ENCODE measurements around the gene PTPRR.

DNA sequence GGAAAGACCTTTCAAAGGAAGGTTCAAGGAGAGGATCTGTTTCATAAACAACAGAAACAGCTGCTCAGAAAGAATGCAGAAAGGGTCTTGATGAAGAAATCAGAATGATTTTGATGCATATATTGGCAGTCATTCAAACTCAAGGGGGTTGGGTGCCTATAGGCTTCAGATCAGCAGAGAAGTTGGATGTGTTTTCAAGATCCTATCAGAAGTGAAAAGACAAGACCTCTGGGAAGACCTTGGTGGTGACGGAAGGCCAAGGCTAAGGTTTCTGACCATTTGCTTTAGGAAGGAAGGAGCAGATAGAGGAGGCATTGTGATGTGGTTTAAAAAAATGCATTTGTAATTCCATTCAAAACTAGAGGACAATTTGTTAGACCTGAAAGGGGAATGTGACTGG is 268.1 kb downstream of the PTPRR start:
- TF ChIP-seq, protein P1, sequence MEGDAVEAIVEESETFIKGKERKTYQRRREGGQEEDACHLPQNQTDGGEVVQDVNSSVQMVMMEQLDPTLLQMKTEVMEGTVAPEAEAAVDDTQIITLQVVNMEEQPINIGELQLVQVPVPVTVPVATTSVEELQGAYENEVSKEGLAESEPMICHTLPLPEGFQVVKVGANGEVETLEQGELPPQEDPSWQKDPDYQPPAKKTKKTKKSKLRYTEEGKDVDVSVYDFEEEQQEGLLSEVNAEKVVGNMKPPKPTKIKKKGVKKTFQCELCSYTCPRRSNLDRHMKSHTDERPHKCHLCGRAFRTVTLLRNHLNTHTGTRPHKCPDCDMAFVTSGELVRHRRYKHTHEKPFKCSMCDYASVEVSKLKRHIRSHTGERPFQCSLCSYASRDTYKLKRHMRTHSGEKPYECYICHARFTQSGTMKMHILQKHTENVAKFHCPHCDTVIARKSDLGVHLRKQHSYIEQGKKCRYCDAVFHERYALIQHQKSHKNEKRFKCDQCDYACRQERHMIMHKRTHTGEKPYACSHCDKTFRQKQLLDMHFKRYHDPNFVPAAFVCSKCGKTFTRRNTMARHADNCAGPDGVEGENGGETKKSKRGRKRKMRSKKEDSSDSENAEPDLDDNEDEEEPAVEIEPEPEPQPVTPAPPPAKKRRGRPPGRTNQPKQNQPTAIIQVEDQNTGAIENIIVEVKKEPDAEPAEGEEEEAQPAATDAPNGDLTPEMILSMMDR (conservative IDR thresholded peaks at IDR 0.05; ENCODE audit: low read length) = no peak
- no peak for TF ChIP-seq EZH2phosphoT487 (IDR thresholded peaks at IDR 0.05; ENCODE audit: borderline replicate concordance)

All from Loucy (cell line).